Smooth muscle cell (in vitro differentiated cells): ENCODE data around the gene KMO. TPM values are rescaled to one million over a fixed set of nuclear protein-coding genes. Genes with fewer than 3 reads are reported as not detected.

ENCODE experiments used
- DNase-seq: peaks from one replicate; lab custom pipeline; 2025; ENCODE audit not compliant: unreplicated experiment; lab: John Stamatoyannopoulos, UW
- H2AFZ ChIP-seq: fragments of 200-600 bp; sonication (generic); 2 replicates; pipeline ENCODE4 v1.6.0; 2016; ENCODE audit warnings: antibody characterized with exemption, low read depth, mild to moderate bottlenecking
- H3F3A ChIP-seq: fragments of 200-600 bp; sonication (generic); 2 replicates; pipeline ENCODE4 v1.6.0; 2017; ENCODE audit warnings: antibody characterized with exemption, low read depth
- H3K27ac ChIP-seq: fragments of 200-600 bp; sonication (generic); 2 replicates; pipeline ENCODE4 v1.5.1; 2016; ENCODE audit warnings: low read depth, mild to moderate bottlenecking
- H3K27me3 ChIP-seq: fragments of 200-600 bp; sonication (generic); 2 replicates; pipeline ENCODE4 v1.6.1; 2016; ENCODE audit warnings: low read depth, mild to moderate bottlenecking
- H3K36me3 ChIP-seq: fragments of 200-600 bp; sonication (generic); 2 replicates; pipeline ENCODE4 v1.5.1; 2016; ENCODE audit warnings: low read depth
- H3K4me1 ChIP-seq: fragments of 200-600 bp; sonication (generic); 2 replicates; pipeline ENCODE4 v1.5.1; 2016; ENCODE audit warnings: low read depth
- H3K4me2 ChIP-seq: fragments of 200-600 bp; sonication (generic); 2 replicates; pipeline ENCODE4 v1.6.0; 2016; ENCODE audit warnings: mild to moderate bottlenecking
- H3K4me3 ChIP-seq: fragments of 200-600 bp; sonication (generic); 2 replicates; pipeline ENCODE4 v1.5.1; 2016; ENCODE audit warnings: mild to moderate bottlenecking
- H3K79me2 ChIP-seq: fragments of 200-600 bp; sonication (generic); 2 replicates; pipeline ENCODE4 v1.6.0; 2016; ENCODE audit warnings: low read depth, mild to moderate bottlenecking
- H3K9ac ChIP-seq: fragments of 200-600 bp; sonication (generic); 2 replicates; pipeline ENCODE4 v1.6.0; 2016; ENCODE audit warnings: low read depth
- H3K9me3 ChIP-seq: fragments of 200-600 bp; sonication (generic); replicated peaks from 2 replicates; pipeline ENCODE4 v1.5.1; 2016; ENCODE audit warnings: low read depth
- H4K20me1 ChIP-seq: fragments of 200-600 bp; sonication (generic); 2 replicates; pipeline ENCODE4 v1.6.0; 2016; ENCODE audit warnings: low read depth
- CTCF ChIP-seq: fragments of 200-600 bp; sonication (generic); IDR thresholded peaks from 2 replicates; pipeline ENCODE4 v1.5.1; 2017; ENCODE audit warnings: borderline replicate concordance, mild to moderate bottlenecking, antibody characterized with exemption; ENCODE audit not compliant: insufficient read depth, poor library complexity, severe bottlenecking
- WGBS: methylation state at CpG from one replicate; pipeline ENCODE4 v1.1.7; 2016; ENCODE audit warnings: low lambda C conversion rate; 5-methylcytosine and 5-hydroxymethylcytosine counted together
- polyA plus RNA-seq: library from polyadenylated mRNA; unstranded; fragments of >200 nt; fragmentation: Nextera tagmentation; extraction: Ambion mirVana; gene quantifications from 2 replicates; pipeline ENCODE4 v1.2.1, GENCODE V29; 2016
- total RNA-seq: library from RNA; depleted of rRNA; stranded (reverse); fragments of >200 nt; gene quantifications from 2 replicates; pipeline ENCODE4 v1.2.3, GENCODE V29; 2014

KMO gene
- total and polyA plus RNA-seq, 2 experiments from 2014 or later: 0.09 TPM

GRCh38 chr1:241610056-241610815, 78.1 kb downstream of the KMO start:
- H3K9ac ChIP-seq: no peak overlapping the region
- no peak overlapping the region for H2AFZ ChIP-seq
- H3K27me3 ChIP-seq: no peaks in the 10 kb centered on the region
- no peaks in the 10 kb centered on the region for H3K4me1 ChIP-seq
- H3K9me3 ChIP-seq: no peaks in the 10 kb centered on the region
- no peaks in the 10 kb centered on the region for H3K36me3 ChIP-seq
- H3K4me3 ChIP-seq: no peak overlapping the region
- 56% methylated on average over 8 of the region's 8 CpGs for WGBS
- H3K4me2 ChIP-seq: no peak overlapping the region
- H3K79me2 ChIP-seq: no peaks in the 10 kb centered on the region
- H3F3A ChIP-seq: no peaks in the 10 kb centered on the region
- no peaks in the 10 kb centered on the region for H4K20me1 ChIP-seq
- no peak overlapping the region for H3K27ac ChIP-seq
- DNase-seq: no peak
- TF ChIP-seq CTCF: no peak

GRCh38 chr1:241611063-241611462, 78.9 kb downstream of the KMO start:
- Histone ChIP-seq H4K20me1 (no peaks in the 10 kb centered on the region), H3F3A (no peaks in the 10 kb centered on the region), H2AFZ (no peak overlapping the region), H3K9ac (peak overlapping the region; percentile 4), H3K79me2 (no peaks in the 10 kb centered on the region), H3K27ac (peak overlapping the region; percentile 88), H3K27me3 (no peaks in the 10 kb centered on the region), H3K4me1 (no peaks in the 10 kb centered on the region), H3K4me3 (no peak overlapping the region), H3K4me2 (no peak overlapping the region), H3K9me3 (no peaks in the 10 kb centered on the region), H3K36me3 (no peaks in the 10 kb centered on the region)
- TF ChIP-seq CTCF: peak; percentile 73
- no peak for DNase-seq
- 15% methylated on average over 3 of the region's 3 CpGs for whole genome bisulfite sequencing

- Histone ChIP-seq H3F3A (no peaks in the 10 kb centered on the region), H3K4me1 (no peaks in the 10 kb centered on the region)
Observed at GRCh38 chr1:241611736-241612135, 79.6 kb downstream of the KMO start.

More at GRCh38 chr1:241611736-241612135, 79.6 kb downstream of the KMO start:
- no peaks in the 10 kb centered on the region for H3K9me3 ChIP-seq
- no peaks in the 10 kb centered on the region for H3K79me2 ChIP-seq
- H4K20me1 ChIP-seq: no peaks in the 10 kb centered on the region
- H2AFZ ChIP-seq: no peak overlapping the region
- H3K27me3 ChIP-seq: no peaks in the 10 kb centered on the region
- WGBS: 100% methylated on average over 1 of the region's 1 CpG
- DNase-seq: no peak
- no peak overlapping the region for H3K4me2 ChIP-seq
- no peaks in the 10 kb centered on the region for H3K36me3 ChIP-seq
- H3K9ac ChIP-seq: peak overlapping the region; percentile 71
- TF ChIP-seq CTCF: no peak
- H3K27ac ChIP-seq: peak overlapping the region; percentile 88
- no peak overlapping the region for H3K4me3 ChIP-seq
